Ascending aorta (tissue), 2 donors: ENCODE results near the gene TALDO1. TPM values are rescaled to one million over a fixed set of nuclear protein-coding genes. Genes with fewer than 3 reads are reported as not detected.

Experiments
- DNase-seq, 2 donors: peaks; one replicate each; pipeline ENCODE4 v3.0.0-alpha.2; 2019; ENCODE audit warnings: low spot score in 2 of 2
- H3K27ac ChIP-seq, 2 donors: fragments of 200-600 bp; sonication (generic); one replicate each; pipeline ENCODE4 v1.5.1; 2016 to 2017; ENCODE audit warnings: mild to moderate bottlenecking in 1 of 2
- H3K27me3 ChIP-seq: fragments of 200-600 bp; sonication (generic); one replicate; pipeline ENCODE4 v1.5.1; 2017
- H3K36me3 ChIP-seq, 2 donors: fragments of 200-600 bp; sonication (generic); one replicate each; pipeline ENCODE4 v1.5.1; 2016
- H3K4me1 ChIP-seq, 2 donors: fragments of 200-600 bp; sonication (generic); one replicate each; pipeline ENCODE4 v1.5.1; 2016 to 2017; ENCODE audit warnings: mild to moderate bottlenecking in 1 of 2
- H3K4me3 ChIP-seq, 2 donors: fragments of 200-600 bp; sonication (generic); one replicate each; pipeline ENCODE4 v1.5.1; 2016 to 2017; ENCODE audit warnings: mild to moderate bottlenecking in 1 of 2
- H3K9me3 ChIP-seq, 2 donors: fragments of 200-600 bp; sonication (generic); one replicate each; pipeline ENCODE4 v1.5.1; 2016
- CTCF ChIP-seq, 3 experiments: fragments of 200-600 bp in 2 of 3; fragments of 450-650 bp in 1 of 3; sonication (generic) in 2 of 3; IDR thresholded peaks; one replicate each; pipeline ENCODE4 v1.5.1; 2016 to 2019; ENCODE audit warnings: antibody characterized with exemption in 3 of 3, mild to moderate bottlenecking in 1 of 3, moderate library complexity in 1 of 3
- intact Hi-C: fragments of 100-400 bp; cut with DNase I; formaldehyde crosslinking; loops from one replicate; pipeline ENCODE4 v1.15.1; 2023
- total RNA-seq: library from RNA; depleted of rRNA; stranded (reverse); fragments of >200 nt; gene quantifications from one replicate; pipeline ENCODE4 v1.1.0, GENCODE V29; 2016

Gene TALDO1
- total RNA-seq, 1 donor from 2014 or later = 245 TPM

DNA sequence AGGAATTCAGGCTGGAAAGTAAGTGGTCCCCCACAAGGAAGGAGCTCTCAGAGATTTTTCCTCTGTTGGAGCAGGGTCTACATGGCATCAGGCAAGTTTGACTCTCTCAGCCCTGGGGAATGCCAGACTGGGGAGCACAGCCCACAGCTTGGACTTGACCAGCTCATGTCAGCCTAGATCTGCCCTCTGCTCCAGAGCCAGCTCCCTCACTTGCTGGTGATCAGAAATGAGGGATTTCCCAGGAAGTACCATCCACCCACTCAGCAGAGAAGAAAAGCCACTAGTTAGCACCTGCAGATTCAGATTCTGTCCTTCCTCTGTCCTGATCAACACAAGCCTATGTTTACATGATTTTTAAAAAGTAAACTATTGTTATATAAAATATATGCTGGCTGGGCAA lies 13.0 kb downstream of the TALDO1 start:
- H3K36me3 ChIP-seq = peaks cover 83 to 87% of the 10 kb centered on the region in 2 donors
- intact Hi-C loops = no loop called here

DNA sequence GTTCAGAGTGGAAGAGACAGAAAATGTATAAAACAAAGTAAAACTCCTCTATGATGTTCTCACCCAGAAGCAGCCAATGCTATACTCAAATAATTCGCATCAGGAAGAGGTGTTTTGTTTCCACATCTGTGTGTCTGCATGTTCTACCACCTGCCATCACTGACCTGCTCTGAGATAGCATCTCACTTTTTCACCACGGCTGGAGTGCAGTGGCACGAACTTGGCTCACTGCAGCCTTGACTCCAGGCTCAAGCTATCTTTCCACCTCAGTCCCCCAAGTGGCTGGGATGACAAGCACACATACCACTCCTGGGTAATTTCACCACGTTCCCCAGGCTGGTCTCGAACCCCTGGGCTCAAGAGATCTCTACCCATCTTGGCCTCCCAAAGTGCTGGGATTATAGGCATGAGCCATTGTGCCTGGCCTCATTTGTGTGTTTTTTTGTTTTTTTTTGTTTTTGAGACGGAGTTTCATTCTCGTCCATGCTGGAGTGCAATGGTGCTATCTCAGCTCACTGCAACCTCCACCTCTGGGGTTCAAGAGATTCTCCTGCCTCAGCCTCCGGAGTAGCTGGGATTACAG lies 14.4 kb downstream of the TALDO1 start:
- Histone ChIP-seq H3K4me1 (no peaks in the 10 kb centered on the region), H3K4me3 (no peak overlapping the region), H3K27ac (no peak overlapping the region), H3K9me3 (no peaks in the 10 kb centered on the region), H3K27me3 (no peaks in the 10 kb centered on the region), H3K36me3 (peaks cover 86 to 91% of the 10 kb centered on the region in 2 donors)
- no peak for DNase-seq
- intact Hi-C loops = no loop called here
- TF ChIP-seq CTCF (IDR thresholded peaks at IDR 0.05) = no peak

More for the DNA sequence above, 13.0 kb downstream of the TALDO1 start:
- H3K27me3 ChIP-seq = no peaks in the 10 kb centered on the region
- H3K9me3 ChIP-seq = no peaks in the 10 kb centered on the region
- H3K27ac ChIP-seq = no peak overlapping the region
- no peak for DNase-seq
- no peaks in the 10 kb centered on the region for H3K4me1 ChIP-seq
- H3K4me3 ChIP-seq = no peak overlapping the region
- no peak for TF ChIP-seq CTCF (IDR thresholded peaks at IDR 0.05)

DNA sequence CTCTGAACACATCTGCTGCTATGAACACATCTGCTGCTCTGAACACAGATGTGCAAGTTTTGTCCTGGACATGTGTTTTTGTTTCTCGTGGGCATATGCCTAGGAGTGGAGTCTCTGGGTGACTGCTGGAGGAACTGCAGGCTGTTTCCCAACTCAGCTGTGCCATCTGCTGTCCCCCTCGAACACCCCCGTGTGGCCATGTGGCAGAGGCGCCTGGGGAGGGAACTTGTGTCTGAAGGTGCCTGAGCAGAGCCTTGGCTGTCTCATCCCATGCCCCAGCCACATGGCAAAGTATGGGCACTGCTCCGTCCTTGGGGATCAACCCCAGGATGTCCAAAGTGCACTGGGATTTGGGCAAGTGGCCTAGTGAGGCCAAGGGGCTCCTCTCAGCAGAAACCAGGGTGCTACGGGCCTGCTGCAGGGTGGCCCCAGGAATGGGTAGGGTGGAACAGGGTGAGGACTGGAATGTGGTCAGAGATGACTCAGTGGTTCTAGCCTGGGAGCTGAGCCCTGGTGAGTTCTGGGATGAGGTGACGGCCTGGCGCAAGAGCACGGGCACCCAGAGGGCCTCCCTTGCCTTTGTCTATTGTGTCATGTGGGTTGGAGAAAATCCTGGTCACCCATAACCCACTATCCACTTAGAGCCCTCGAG lies 15.3 kb downstream of the TALDO1 start:
- intact Hi-C loops = no loop called here

DNA sequence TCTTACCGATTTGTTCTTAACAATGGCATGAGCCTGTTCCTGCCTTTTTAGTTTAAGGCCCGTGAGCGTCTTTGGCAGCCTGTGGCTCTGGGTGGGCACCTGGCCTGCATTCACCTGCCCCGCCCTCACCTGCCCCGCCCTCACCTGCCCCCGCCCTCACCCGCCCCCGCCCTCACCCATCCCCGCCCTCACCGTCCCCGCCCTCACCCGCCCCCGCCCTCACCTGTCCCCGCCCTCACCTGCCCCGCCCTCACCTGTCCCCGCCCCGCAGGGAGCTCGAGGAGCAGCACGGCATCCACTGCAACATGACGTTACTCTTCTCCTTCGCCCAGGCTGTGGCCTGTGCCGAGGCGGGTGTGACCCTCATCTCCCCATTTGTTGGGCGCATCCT lies 15.8 kb downstream of the TALDO1 start:
- Histone ChIP-seq H3K27ac (no peak overlapping the region), H3K36me3 (peaks cover 77 to 87% of the 10 kb centered on the region in 2 donors), H3K27me3 (no peaks in the 10 kb centered on the region), H3K4me3 (no peak overlapping the region), H3K9me3 (no peaks in the 10 kb centered on the region), H3K4me1 (no peaks in the 10 kb centered on the region)
- DNase-seq = no peak
- no peak for TF ChIP-seq CTCF (IDR thresholded peaks at IDR 0.05)
- intact Hi-C loops = no loop called here

More for the DNA sequence above, 15.3 kb downstream of the TALDO1 start:
- no peaks in the 10 kb centered on the region for H3K9me3 ChIP-seq
- peaks cover 82 to 85% of the 10 kb centered on the region in 2 donors for H3K36me3 ChIP-seq
- no peak for DNase-seq
- TF ChIP-seq CTCF (IDR thresholded peaks at IDR 0.05) = no peak
- H3K4me1 ChIP-seq = no peaks in the 10 kb centered on the region
- no peaks in the 10 kb centered on the region for H3K27me3 ChIP-seq
- H3K27ac ChIP-seq = no peak overlapping the region
- no peak overlapping the region for H3K4me3 ChIP-seq

- no peak for DNase-seq
- TF ChIP-seq CTCF (IDR thresholded peaks at IDR 0.05) = no peak
- intact Hi-C loops = no loop called here
- Histone ChIP-seq H3K4me3 (no peak overlapping the region), H3K36me3 (peaks cover 70 to 85% of the 10 kb centered on the region in 2 donors), H3K27ac (no peak overlapping the region), H3K27me3 (no peaks in the 10 kb centered on the region), H3K9me3 (no peaks in the 10 kb centered on the region), H3K4me1 (no peaks in the 10 kb centered on the region)
Observed at GRCh38 chr11:763549-764321, 16.5 kb downstream of the TALDO1 start.
